K562 (cell line): ENCODE results near the gene CAMK1D. TPM values are rescaled to one million over a fixed set of nuclear protein-coding genes. Genes with fewer than 3 reads are reported as not detected.
A peak's percentile ranks its signal among the peaks of the same experiment; 100 is the strongest.

Experiments used
- ARNT ChIP-seq, 2 experiments: fragments of 450-650 bp; IDR thresholded peaks; 2 replicates each; pipeline ENCODE4 v1.6.1; 2016; ENCODE audit warnings: mild to moderate bottlenecking in 1 of 2
- CAMTA2 ChIP-seq: fragments of 250-450 bp; sonication (Bioruptor Pico); conservative IDR thresholded peaks from 2 replicates; pipeline ENCODE4 v1.5.1; 2022
- CBFA2T3 ChIP-seq: fragments of 450-650 bp; IDR thresholded peaks from 2 replicates; pipeline ENCODE4 v1.6.1; 2017
- DLX4 ChIP-seq: fragments of 250-450 bp; sonication (Bioruptor Pico); IDR thresholded peaks from 2 replicates; pipeline ENCODE4 v1.6.1; 2021; ENCODE audit warnings: mild to moderate bottlenecking
- GTF2E2 ChIP-seq: fragments of 200-800 bp; sonication (Bioruptor generic); IDR thresholded peaks from 2 replicates; pipeline ENCODE4 v1.6.1; 2016; ENCODE audit warnings: missing genetic modification characterization, missing compliant biosample characterization
- L3MBTL2 ChIP-seq: fragments of 450-650 bp; IDR thresholded peaks from 2 replicates; pipeline ENCODE4 v1.6.1; 2016; ENCODE audit warnings: mild to moderate bottlenecking, moderate library complexity
- MAFG ChIP-seq: fragments of 450-650 bp; conservative IDR thresholded peaks from 2 replicates; pipeline ENCODE4 v1.6.1; 2016; ENCODE audit warnings: missing genetic modification characterization, missing compliant biosample characterization
- MTA1 ChIP-seq: fragments of 450-650 bp; IDR thresholded peaks from 2 replicates; pipeline ENCODE4 v1.6.1; 2017; ENCODE audit warnings: borderline replicate concordance
- RBM39 ChIP-seq: fragments of 200-400 bp; formaldehyde crosslinking; optimal IDR thresholded peaks from 2 replicates; pipeline ENCODE3; 2018; ENCODE audit warnings: low read depth, low read length
- RFX5 ChIP-seq: IDR thresholded peaks from 2 replicates; pipeline ENCODE4 v1.6.1; 2011; ENCODE audit warnings: low read depth, mild to moderate bottlenecking, improper control_type of control experiment, low read length
- RREB1 ChIP-seq: fragments of 250-450 bp; sonication (Bioruptor Pico); IDR thresholded peaks from 2 replicates; pipeline ENCODE4 v1.4.0; 2020
- SPI1 ChIP-seq: IDR thresholded peaks from 2 replicates; pipeline ENCODE4 v1.6.1; 2011; ENCODE audit warnings: low read depth, low read length, control low read depth, borderline replicate concordance
- TARDBP ChIP-seq: fragments of 450-650 bp; IDR thresholded peaks from 2 replicates; pipeline ENCODE4 v1.6.1; 2016
- ZC3H11A ChIP-seq: IDR thresholded peaks from 2 replicates; pipeline ENCODE4 v1.6.1; 2012; ENCODE audit warnings: low read depth, low read length, improper control_type of control experiment
- ZNF134 ChIP-seq: fragments of 250-450 bp; sonication (Bioruptor Pico); conservative IDR thresholded peaks from 2 replicates; pipeline ENCODE4 v1.4.0; 2020
- ZNF609 ChIP-seq: sonication (generic); formaldehyde crosslinking; IDR thresholded peaks from 2 replicates; pipeline ENCODE4 v1.8.1; 2023; ENCODE audit warnings: missing genetic modification reagents, mild to moderate bottlenecking, borderline replicate concordance
- ZNF740 ChIP-seq, 3 experiments: fragments of 200-800 bp in 1 of 3; sonication (Bioruptor generic) in 1 of 3; sonication (generic) in 1 of 3; formaldehyde crosslinking in 1 of 3; IDR thresholded peaks; 2 replicates each; pipeline versions ENCODE4 v1.6.1 to v1.8.0; 2016 to 2022; ENCODE audit warnings: mild to moderate bottlenecking in 2 of 3, missing compliant biosample characterization in 2 of 3, missing genetic modification characterization in 2 of 3, missing genetic modification reagents in 1 of 3
- polyA plus RNA-seq, 8 experiments: library from polyadenylated mRNA; depleted of rRNA in 4 of 8; stranded (reverse) in 5 of 8; unstranded in 3 of 8; fragments of >200 nt; fragmentation: Nextera tagmentation in 2 of 8; fragmentation: Illumina TruSeq in 1 of 8; extraction: Ambion mirVana in 2 of 8; extraction: Trizol in 1 of 8; gene quantifications; 2 replicates each; pipeline versions ENCODE4 v1.2.1 to v1.2.3, GENCODE V29; 2011 to 2014; ENCODE audit warnings: inconsistent platforms in 1 of 8, missing spikeins in 1 of 8
- total RNA-seq, 7 experiments: library from RNA; depleted of rRNA in 6 of 7; stranded (reverse); fragments of >200 nt in 6 of 7; fragmentation: Illumina TruSeq in 2 of 7; extraction: Trizol in 2 of 7; gene quantifications; 2 replicates each; pipeline versions ENCODE4 v1.2.1 to v1.2.3, GENCODE V29; 2011 to 2021; ENCODE audit warnings: low replicate concordance in 1 of 7

Gene CAMK1D
- total and polyA plus RNA-seq, 9 of the 15 experiments (the other 6 are each of a cell fraction or from before 2014, with no cell fraction given), result 0.12 to 0.24 (median 0.20) TPM; not detected in 5

GRCh38 chr10:12710594-12711349 lies 361.4 kb downstream of the CAMK1D start (continued):
- TF ChIP-seq RREB1, result no peak
- no peak for TF ChIP-seq MTA1
- TF ChIP-seq ZC3H11A, result no peak
- no peak for TF ChIP-seq RFX5
- no peak for TF ChIP-seq DLX4 (CRISPR knock-in tag)
- no peak for TF ChIP-seq GTF2E2 (tag)
- TF ChIP-seq TARDBP, result no peak
- TF ChIP-seq ZNF609 (CRISPR knock-in tag), result no peak
- TF ChIP-seq L3MBTL2, result peak; percentile 59
- TF ChIP-seq CAMTA2 (CRISPR knock-in tag), result no peak
- TF ChIP-seq RBM39, result no peak
- 0 out of 4 replicates have a peak, but pooled peaks of 1 of the 2 experiments have one; percentile 49 for TF ChIP-seq ARNT (IDR thresholded peaks at IDR 0.05)
- TF ChIP-seq CBFA2T3, result no peak
- TF ChIP-seq MAFG (tag), result no peak
- TF ChIP-seq ZNF740 (CRISPR knock-in tag; IDR thresholded peaks at IDR 0.05), result no peak
- no peak for TF ChIP-seq ZNF740 (tag; IDR thresholded peaks at IDR 0.05)
- TF ChIP-seq ZNF134 (CRISPR knock-in tag), result no peak
- TF ChIP-seq SPI1, result no peak
